ENCODE data around the gene NTHL1.
A peak's percentile ranks its signal among the peaks of the same experiment; 100 is the strongest.

The NTHL1 gene

GRCh38 chr16:1991948-1992703, 55.5 kb downstream of the NTHL1 start:
- DNase-seq (ENCODE audit: low spot score): peak; percentile 94

GRCh38 chr16:1991588-1991947, 56.1 kb downstream of the NTHL1 start:
- DNase-seq (ENCODE audit: low spot score): no peak

- no peak for DNase-seq (ENCODE audit: low spot score)
Observed at GRCh38 chr16:1991135-1991551, 56.5 kb downstream of the NTHL1 start.

GRCh38 chr16:1990351-1991134, 57.1 kb downstream of the NTHL1 start:
- DNase-seq (ENCODE audit: low spot score): no peak

GRCh38 chr16:1990101-1990350, 57.6 kb downstream of the NTHL1 start:
- no peak for DNase-seq (ENCODE audit: low spot score)
